Measurements from ENCODE around the gene ADA.
A peak's percentile ranks its signal among the peaks of the same experiment; 100 is the strongest.

Gene ADA

DNA sequence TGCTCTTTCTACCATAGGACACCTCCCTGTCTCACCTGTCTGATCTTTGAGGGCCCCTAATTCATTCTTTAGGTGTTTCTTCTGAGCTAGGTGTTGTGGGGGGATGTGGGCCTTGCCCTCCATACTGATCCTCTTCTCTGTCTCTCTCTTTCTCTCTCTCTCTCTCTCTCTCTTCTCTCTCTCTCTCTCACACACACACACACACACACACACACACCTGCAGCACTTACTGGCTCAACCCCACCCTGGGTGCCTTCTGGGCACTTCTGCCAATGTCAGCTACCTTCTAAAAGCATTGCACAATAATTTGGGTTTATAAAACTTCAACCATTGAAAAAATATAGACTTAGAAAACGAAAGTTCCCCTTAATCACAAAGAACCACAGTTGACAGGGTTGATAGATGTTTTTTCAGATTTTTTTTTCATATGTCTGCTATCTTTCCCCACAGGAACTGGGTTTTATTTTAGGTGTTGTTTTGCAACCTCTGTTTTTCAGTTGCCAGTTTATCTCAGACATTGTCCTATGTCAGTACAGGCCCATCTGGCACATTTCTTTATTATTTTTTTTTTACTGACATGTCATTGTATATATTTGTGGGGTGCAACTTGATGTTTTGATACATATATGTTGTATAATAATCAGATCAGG, 41.1 kb downstream of the ADA start:
- H4K20me1 ChIP-seq (ENCODE audit: insufficient read depth, low read length, poor library complexity, severe bottlenecking) = no peaks in the 10 kb centered on the region
- H3K9me3 ChIP-seq (ENCODE audit: insufficient read depth, low read depth, low read length) = no peaks in the 10 kb centered on the region
- no peaks in the 10 kb centered on the region for H3K27me3 ChIP-seq (ENCODE audit: insufficient read depth, low read length, poor library complexity, severe bottlenecking)
- H2AFZ ChIP-seq (ENCODE audit: low read length) = no peak overlapping the region
- H3K4me2 ChIP-seq (ENCODE audit: low read depth, low read length, poor library complexity, severe bottlenecking) = peak overlapping the region; percentile 70
- no peak overlapping the region for H3K4me3 ChIP-seq (ENCODE audit: low read length, poor library complexity, severe bottlenecking)
- H3K4me1 ChIP-seq (ENCODE audit: insufficient read depth, low read length, poor library complexity, severe bottlenecking) = peaks cover 13% of the 10 kb centered on the region
- H3K9me2 ChIP-seq (replicated peaks; ENCODE audit: low read depth, low read length) = no peaks in the 10 kb centered on the region
- TF ChIP-seq EZH2phosphoT487 (IDR thresholded peaks at IDR 0.05; ENCODE audit: borderline replicate concordance) = no peak
- TF ChIP-seq, protein P1, sequence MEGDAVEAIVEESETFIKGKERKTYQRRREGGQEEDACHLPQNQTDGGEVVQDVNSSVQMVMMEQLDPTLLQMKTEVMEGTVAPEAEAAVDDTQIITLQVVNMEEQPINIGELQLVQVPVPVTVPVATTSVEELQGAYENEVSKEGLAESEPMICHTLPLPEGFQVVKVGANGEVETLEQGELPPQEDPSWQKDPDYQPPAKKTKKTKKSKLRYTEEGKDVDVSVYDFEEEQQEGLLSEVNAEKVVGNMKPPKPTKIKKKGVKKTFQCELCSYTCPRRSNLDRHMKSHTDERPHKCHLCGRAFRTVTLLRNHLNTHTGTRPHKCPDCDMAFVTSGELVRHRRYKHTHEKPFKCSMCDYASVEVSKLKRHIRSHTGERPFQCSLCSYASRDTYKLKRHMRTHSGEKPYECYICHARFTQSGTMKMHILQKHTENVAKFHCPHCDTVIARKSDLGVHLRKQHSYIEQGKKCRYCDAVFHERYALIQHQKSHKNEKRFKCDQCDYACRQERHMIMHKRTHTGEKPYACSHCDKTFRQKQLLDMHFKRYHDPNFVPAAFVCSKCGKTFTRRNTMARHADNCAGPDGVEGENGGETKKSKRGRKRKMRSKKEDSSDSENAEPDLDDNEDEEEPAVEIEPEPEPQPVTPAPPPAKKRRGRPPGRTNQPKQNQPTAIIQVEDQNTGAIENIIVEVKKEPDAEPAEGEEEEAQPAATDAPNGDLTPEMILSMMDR (conservative IDR thresholded peaks at IDR 0.05; ENCODE audit: low read length) = no peak
- peaks cover 22% of the 10 kb centered on the region; the same call in 1 of the 2 replicates for H3K36me3 ChIP-seq (ENCODE audit: insufficient read depth, low read length)
- H3K79me2 ChIP-seq (ENCODE audit: insufficient read depth, low read length) = peaks cover 3% of the 10 kb centered on the region; the same call in 1 of the 2 replicates
- H3F3A ChIP-seq (ENCODE audit: low read depth) = no peaks in the 10 kb centered on the region
- H3K9ac ChIP-seq (ENCODE audit: low read depth, low read length, poor library complexity, severe bottlenecking) = peak overlapping the region; percentile 35

DNA sequence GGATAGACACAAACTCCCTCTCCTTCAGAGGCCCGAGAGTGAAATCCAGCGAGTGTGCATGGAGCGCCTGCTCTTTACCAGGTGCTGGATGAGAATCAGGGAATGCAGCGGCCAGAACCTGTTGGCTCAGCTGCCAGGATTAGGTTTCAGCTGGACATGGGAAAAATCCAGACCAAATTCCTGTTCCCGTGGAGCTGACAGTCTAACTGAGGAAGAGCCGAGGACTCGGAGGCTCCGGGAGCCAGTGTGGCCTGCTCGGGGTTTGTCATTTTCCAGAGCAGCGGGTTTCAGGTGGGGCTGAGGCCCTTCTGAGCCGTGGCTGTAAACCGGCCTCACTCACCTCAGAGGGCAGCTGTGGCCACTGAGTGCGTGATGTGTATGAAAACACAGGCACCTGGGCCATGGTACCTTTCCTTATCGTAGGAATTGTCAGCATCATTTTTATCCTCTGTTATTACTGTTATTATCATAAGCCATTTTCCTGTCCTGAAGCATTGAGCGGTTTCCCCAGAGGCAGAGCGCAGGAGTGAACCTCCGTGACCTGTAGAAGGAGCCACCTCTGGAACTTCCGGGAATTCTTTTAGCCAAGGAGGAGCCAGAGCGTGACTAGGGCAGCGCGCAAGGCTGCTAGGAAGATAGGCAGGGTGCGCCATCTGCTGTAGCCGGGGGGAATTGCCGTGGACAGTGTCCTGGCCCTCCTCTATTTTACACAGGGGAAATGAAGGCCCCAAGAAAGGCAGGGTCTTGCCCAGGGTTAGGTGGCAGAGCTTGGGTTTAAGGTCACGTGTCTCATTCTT, 41.8 kb downstream of the ADA start:
- Histone ChIP-seq H3K4me1 (ENCODE audit: insufficient read depth, low read length, poor library complexity, severe bottlenecking) (peaks cover 13% of the 10 kb centered on the region), H3K9me3 (ENCODE audit: insufficient read depth, low read depth, low read length) (no peaks in the 10 kb centered on the region), H2AFZ (ENCODE audit: low read length) (peak overlapping the region; percentile 36; the same call in 1 of the 2 replicates), H4K20me1 (ENCODE audit: insufficient read depth, low read length, poor library complexity, severe bottlenecking) (no peaks in the 10 kb centered on the region), H3K9ac (ENCODE audit: low read depth, low read length, poor library complexity, severe bottlenecking) (peak overlapping the region; percentile 43), H3K27me3 (ENCODE audit: insufficient read depth, low read length, poor library complexity, severe bottlenecking) (no peaks in the 10 kb centered on the region), H3K4me2 (ENCODE audit: low read depth, low read length, poor library complexity, severe bottlenecking) (peak overlapping the region; percentile 70), H3K36me3 (ENCODE audit: insufficient read depth, low read length) (peaks cover 14% of the 10 kb centered on the region; the same call in 1 of the 2 replicates), H3K4me3 (ENCODE audit: low read length, poor library complexity, severe bottlenecking) (peak overlapping the region; percentile 58), H3K79me2 (ENCODE audit: insufficient read depth, low read length) (peaks cover 3% of the 10 kb centered on the region; the same call in 1 of the 2 replicates), H3F3A (ENCODE audit: low read depth) (no peaks in the 10 kb centered on the region), H3K9me2 (replicated peaks; ENCODE audit: low read depth, low read length) (no peaks in the 10 kb centered on the region)
- TF ChIP-seq, protein P1 (conservative IDR thresholded peaks at IDR 0.05; ENCODE audit: low read length) = peak; percentile 98
- TF ChIP-seq EZH2phosphoT487 (IDR thresholded peaks at IDR 0.05; ENCODE audit: borderline replicate concordance) = no peak

DNA sequence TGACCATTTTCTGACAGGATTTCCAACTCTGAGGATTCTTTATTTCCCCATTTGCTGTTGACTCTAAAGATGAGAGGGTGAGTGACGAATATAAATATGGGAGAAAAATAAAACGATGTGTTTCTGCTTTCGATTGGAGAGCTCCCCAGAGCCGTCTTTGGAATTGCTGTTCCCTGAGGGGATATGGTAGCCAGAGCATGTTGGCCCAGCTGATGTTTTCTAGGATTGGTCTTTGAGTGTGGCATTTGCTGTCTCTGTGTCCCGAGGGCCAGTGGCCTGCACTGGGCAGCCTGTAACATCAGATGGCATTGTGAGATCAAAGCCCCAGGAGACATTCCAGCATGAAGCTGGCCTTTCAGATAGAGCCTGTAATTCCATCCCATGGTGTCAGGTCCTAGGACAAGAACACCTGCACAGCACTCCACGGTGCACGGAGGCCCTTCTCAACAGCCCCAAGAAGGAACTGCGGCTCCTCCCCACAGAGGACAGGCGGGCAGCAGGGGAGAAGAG, 42.4 kb downstream of the ADA start:
- H3K9me2 ChIP-seq (replicated peaks; ENCODE audit: low read depth, low read length) = no peaks in the 10 kb centered on the region
- H3K9me3 ChIP-seq (ENCODE audit: insufficient read depth, low read depth, low read length) = no peaks in the 10 kb centered on the region
- peak overlapping the region; percentile 43 for H3K9ac ChIP-seq (ENCODE audit: low read depth, low read length, poor library complexity, severe bottlenecking)
- H3K79me2 ChIP-seq (ENCODE audit: insufficient read depth, low read length) = peaks cover 3% of the 10 kb centered on the region; the same call in 1 of the 2 replicates
- H3K4me2 ChIP-seq (ENCODE audit: low read depth, low read length, poor library complexity, severe bottlenecking) = no peak overlapping the region
- H3K27me3 ChIP-seq (ENCODE audit: insufficient read depth, low read length, poor library complexity, severe bottlenecking) = no peaks in the 10 kb centered on the region
- H3K4me3 ChIP-seq (ENCODE audit: low read length, poor library complexity, severe bottlenecking) = no peak overlapping the region
- H3F3A ChIP-seq (ENCODE audit: low read depth) = no peaks in the 10 kb centered on the region
- H3K36me3 ChIP-seq (ENCODE audit: insufficient read depth, low read length) = peaks cover 8% of the 10 kb centered on the region; the same call in 1 of the 2 replicates
- H2AFZ ChIP-seq (ENCODE audit: low read length) = no peak overlapping the region
- no peaks in the 10 kb centered on the region for H4K20me1 ChIP-seq (ENCODE audit: insufficient read depth, low read length, poor library complexity, severe bottlenecking)
- H3K4me1 ChIP-seq (ENCODE audit: insufficient read depth, low read length, poor library complexity, severe bottlenecking) = peaks cover 13% of the 10 kb centered on the region
- TF ChIP-seq, protein P1 (conservative IDR thresholded peaks at IDR 0.05; ENCODE audit: low read length) = no peak
- no peak for TF ChIP-seq EZH2phosphoT487 (IDR thresholded peaks at IDR 0.05; ENCODE audit: borderline replicate concordance)
